ENCODE results near the gene C11orf68. TPM values are rescaled to one million over a fixed set of nuclear protein-coding genes. Genes with fewer than 3 reads are reported as not detected.

Gene C11orf68
- total RNA-seq, 6 donors from 2014 or later, result 11.5 to 42.4 (median 24.3) TPM

DNA sequence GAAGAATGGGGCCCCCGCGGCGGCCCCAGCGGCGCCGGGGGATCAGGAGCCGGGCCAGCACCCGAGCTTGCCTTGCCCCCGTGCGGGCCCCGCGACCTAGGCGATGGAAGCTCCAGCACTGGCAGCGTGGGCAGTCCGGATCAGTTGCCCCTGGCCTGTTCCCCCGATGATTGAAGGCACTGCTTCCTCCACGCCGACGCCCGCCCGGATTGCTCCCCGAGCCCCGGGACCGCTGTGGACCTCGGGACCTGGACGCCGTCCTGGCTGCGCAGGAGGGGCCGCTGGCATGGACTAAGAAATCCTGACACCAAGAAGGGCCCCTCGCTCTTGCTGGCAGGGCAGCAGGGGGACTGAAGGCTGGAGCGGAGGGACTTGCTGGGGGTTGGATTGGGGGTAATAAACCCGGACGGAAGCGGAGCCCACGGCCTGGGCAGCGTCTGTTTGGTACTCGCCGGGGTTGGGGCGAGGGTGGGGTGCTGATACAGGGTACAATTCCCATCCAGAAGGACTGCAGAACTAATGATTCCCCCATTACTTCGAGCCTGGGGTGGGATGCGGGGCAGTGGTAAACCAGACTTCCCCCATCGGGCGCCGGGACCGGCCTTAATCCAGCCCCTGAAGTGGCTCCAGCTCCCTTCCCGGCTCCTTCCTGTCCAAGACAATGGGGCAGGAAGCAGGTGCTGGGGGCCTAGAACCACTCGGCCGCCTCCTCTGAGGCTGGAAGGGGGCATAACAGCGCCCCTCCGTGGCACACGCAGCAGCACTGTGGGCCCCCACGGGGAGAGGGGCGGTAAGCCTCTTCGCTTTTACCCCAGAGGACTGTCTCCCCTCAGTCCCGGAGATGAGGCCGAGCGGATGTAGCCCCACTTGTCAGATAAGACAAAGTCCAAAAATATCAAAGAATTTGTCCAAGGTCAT is 27.4 kb downstream of the C11orf68 start:
- peaks cover 51 to 69% (median 62%) of the 10 kb centered on the region in 4 donors for H3K4me1 ChIP-seq
- H3K4me3 ChIP-seq, result peak overlapping the region; percentile 50 to 86 (median 76)
- no peak for ATAC-seq (ENCODE audit: low FRiP score in 2 of 2)
- peak in 1 of 4 donors; percentile 10 for TF ChIP-seq EP300 (IDR thresholded peaks at IDR 0.05)
- TF ChIP-seq POLR2A (IDR thresholded peaks at IDR 0.05), result peak in 1 of 4 donors; percentile 12
- TF ChIP-seq, protein P1, sequence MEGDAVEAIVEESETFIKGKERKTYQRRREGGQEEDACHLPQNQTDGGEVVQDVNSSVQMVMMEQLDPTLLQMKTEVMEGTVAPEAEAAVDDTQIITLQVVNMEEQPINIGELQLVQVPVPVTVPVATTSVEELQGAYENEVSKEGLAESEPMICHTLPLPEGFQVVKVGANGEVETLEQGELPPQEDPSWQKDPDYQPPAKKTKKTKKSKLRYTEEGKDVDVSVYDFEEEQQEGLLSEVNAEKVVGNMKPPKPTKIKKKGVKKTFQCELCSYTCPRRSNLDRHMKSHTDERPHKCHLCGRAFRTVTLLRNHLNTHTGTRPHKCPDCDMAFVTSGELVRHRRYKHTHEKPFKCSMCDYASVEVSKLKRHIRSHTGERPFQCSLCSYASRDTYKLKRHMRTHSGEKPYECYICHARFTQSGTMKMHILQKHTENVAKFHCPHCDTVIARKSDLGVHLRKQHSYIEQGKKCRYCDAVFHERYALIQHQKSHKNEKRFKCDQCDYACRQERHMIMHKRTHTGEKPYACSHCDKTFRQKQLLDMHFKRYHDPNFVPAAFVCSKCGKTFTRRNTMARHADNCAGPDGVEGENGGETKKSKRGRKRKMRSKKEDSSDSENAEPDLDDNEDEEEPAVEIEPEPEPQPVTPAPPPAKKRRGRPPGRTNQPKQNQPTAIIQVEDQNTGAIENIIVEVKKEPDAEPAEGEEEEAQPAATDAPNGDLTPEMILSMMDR (IDR thresholded peaks at IDR 0.05), result peak in 4 of 6 experiments; percentile 19 to 38 (median 28)
- peak; percentile 65 to 67 for TF ChIP-seq POLR2AphosphoS5 (IDR thresholded peaks at IDR 0.05)
- peaks cover 0 to 4% (median 0%) of the 10 kb centered on the region in 4 donors for H3K36me3 ChIP-seq
- H3K27ac ChIP-seq, result peak overlapping the region; percentile 94 to 98 (median 94)
- no peaks in the 10 kb centered on the region for H3K9me3 ChIP-seq
- WGBS, 2 donors, result 3 to 7% methylated on average over 19 to 40 of the region's 57 CpGs
- no peaks in the 10 kb centered on the region for H3K27me3 ChIP-seq
- DNase-seq, result peak in 1 of 2 donors; percentile 50

DNA sequence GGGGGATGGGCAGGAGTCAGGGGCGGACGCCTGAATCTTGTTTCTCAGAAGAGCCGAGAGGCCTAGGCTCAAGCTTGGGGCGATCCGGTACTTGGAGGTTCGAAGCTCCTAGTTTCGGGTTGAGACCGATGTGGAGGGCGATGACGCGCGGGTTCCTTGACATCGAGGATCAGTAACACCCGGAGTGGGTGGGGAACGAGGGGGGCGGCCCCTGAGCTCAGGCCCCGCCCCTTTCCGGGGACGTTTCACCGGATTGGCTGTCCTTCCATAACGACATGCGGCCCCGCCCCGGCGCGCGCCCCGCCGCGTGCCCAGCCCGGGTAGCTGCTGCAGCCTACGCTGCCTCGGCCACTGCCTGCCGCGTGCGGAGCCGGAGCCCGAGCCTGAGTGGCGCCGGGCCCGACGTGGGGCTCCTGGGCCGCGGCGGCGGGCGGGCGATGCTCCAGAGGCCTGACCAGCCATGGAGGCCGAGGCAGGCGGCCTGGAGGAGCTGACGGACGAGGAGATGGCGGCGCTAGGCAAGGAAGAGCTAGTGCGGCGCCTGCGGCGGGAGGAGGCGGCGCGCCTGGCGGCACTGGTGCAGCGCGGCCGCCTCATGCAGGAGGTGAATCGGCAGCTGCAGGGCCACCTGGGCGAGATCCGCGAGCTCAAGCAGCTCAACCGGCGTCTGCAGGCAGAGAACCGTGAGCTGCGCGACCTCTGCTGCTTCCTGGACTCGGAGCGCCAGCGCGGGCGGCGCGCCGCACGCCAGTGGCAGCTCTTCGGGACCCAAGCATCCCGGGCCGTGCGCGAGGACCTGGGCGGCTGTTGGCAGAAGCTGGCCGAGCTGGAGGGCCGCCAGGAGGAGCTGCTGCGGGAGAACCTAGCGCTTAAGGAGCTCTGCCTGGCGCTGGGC is 28.3 kb downstream of the C11orf68 start, which contains the start of gene CCDC85B:
Gene CCDC85B (plus strand): TSS at position 350 of the 895 bp plus-strand sequence. CDS start 111 bp downstream, at position 461.
- no peaks in the 10 kb centered on the region for H3K27me3 ChIP-seq
- TF ChIP-seq POLR2AphosphoS5 (IDR thresholded peaks at IDR 0.05) (peak; percentile 87 to 91), EP300 (IDR thresholded peaks at IDR 0.05) (peak in 1 of 4 donors; percentile 37), POLR2A (IDR thresholded peaks at IDR 0.05) (peak in 3 of 4 donors; percentile 91 to 98 (median 96))
- TF ChIP-seq, protein P1 (IDR thresholded peaks at IDR 0.05), result peak in 5 of 6 experiments; percentile 11 to 51 (median 30)
- peaks cover 51 to 69% (median 62%) of the 10 kb centered on the region in 4 donors for H3K4me1 ChIP-seq
- peak within 1 kb of the TSS; percentile 50 to 86 (median 76) for H3K4me3 ChIP-seq
- DNase-seq (peak; percentile 99 to 100), ATAC-seq (ENCODE audit: low FRiP score in 2 of 2) (peak; percentile 89 to 91)
- H3K9me3 ChIP-seq, result no peaks in the 10 kb centered on the region
- 0 to 1% methylated on average over 20 to 59 of the region's 94 CpGs for WGBS, 2 donors
- H3K36me3 ChIP-seq, result peaks cover 0 to 13% (median 2%) of the 10 kb centered on the region in 4 donors
- H3K27ac ChIP-seq, result peak within 1 kb of the TSS; percentile 94 to 98 (median 94)

DNA sequence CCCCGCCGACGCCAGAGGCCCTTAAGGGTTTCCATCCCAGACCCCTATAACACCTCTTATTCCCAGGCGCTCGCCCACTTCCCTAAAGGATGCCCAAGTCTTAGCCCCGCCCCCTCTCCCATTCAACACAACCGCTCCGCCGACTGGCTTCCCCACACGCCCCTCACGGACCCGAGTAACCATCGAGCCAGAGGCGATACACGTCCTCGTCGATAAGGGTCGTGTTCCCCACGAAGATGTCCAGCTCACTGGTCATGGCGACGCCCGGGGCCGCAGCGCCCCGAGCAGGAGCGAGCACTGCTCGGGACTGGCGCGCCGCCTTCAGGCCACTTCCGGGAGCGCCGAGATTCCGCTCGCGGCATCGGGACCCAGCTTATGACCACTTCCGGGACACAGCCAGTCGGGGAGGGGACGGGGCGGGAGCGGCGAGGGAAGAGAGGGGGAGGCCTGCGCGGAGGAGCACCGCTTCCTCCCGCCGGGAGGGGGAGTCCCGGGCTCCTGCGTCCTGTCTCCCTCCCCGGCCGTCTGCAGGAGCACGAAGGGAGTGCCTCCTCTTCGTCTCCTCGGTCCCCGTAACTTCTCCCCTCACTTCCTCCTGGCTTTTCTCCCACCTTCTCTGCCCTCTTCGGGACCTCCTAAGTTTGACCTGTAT is 30.6 kb downstream of the C11orf68 start, which contains the start of gene FIBP:
Gene FIBP (minus strand): TSS at position 309 of the 652 bp plus-strand sequence. CDS start 53 bp downstream, at position 256.
- H3K36me3 ChIP-seq, result peaks cover 3 to 34% (median 19%) of the 10 kb centered on the region in 4 donors
- H3K4me1 ChIP-seq, result peaks cover 46 to 65% (median 56%) of the 10 kb centered on the region in 4 donors
- peak within 1 kb of the TSS; percentile 94 to 98 (median 94) for H3K27ac ChIP-seq
- no peaks in the 10 kb centered on the region for H3K9me3 ChIP-seq
- peak within 1 kb of the TSS; percentile 60 to 87 (median 78) for H3K4me3 ChIP-seq
- ATAC-seq (ENCODE audit: low FRiP score in 2 of 2) (peak; percentile 87 to 94), DNase-seq (peak; percentile 98 to 99)
- H3K27me3 ChIP-seq, result no peaks in the 10 kb centered on the region
- peak; percentile 88 to 93 for TF ChIP-seq POLR2AphosphoS5 (IDR thresholded peaks at IDR 0.05)
- TF ChIP-seq, protein P1 (IDR thresholded peaks at IDR 0.05), result peak; percentile 91 to 99 (median 98)
- peak in 3 of 4 donors; percentile 48 to 88 (median 81) for TF ChIP-seq POLR2A (IDR thresholded peaks at IDR 0.05)
- TF ChIP-seq EP300 (IDR thresholded peaks at IDR 0.05), result peak in 1 of 4 donors; percentile 19
- WGBS, 2 donors, result 1% methylated on average over 19 to 34 of the region's 57 CpGs

DNA sequence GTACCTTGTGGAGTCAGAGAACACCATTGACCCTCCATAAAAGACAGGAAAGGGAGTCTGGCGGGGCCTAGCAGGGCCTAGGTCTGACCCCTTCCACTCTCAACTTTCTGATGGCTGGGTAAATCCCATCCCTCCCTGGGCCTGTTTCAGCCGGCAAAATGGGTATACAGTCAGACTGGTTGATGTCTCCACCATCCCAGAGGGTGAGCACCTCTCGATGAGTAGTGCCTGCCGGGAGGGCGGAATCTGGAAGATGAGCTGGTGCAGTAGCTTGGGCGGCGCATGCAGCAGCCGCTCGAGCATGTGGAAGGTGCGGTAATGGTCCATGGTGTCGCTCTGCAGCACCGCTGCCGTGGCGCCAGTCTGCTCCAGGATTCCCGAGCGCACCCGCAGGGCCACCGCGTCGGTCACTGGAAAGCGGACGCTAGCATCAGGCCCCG is 31.1 kb downstream of the C11orf68 start:
- H3K36me3 ChIP-seq, result peaks cover 3 to 40% (median 25%) of the 10 kb centered on the region in 4 donors
- H3K4me3 ChIP-seq, result peak overlapping the region; percentile 60 to 87 (median 78)
- no peaks in the 10 kb centered on the region for H3K9me3 ChIP-seq
- H3K27ac ChIP-seq, result peak overlapping the region; percentile 94 to 98 (median 94)
- DNase-seq, result no peak
- TF ChIP-seq, protein P1 (IDR thresholded peaks at IDR 0.05), result no peak
- TF ChIP-seq POLR2A (IDR thresholded peaks at IDR 0.05) (no peak), POLR2AphosphoS5 (IDR thresholded peaks at IDR 0.05) (no peak), EP300 (IDR thresholded peaks at IDR 0.05) (no peak)
- peaks cover 40 to 59% (median 51%) of the 10 kb centered on the region in 4 donors for H3K4me1 ChIP-seq
- no peak for ATAC-seq (ENCODE audit: low FRiP score in 2 of 2)
- WGBS, 2 donors, result 2 to 83% methylated on average over 1 to 21 of the region's 23 CpGs
- H3K27me3 ChIP-seq, result no peaks in the 10 kb centered on the region

Measured in upper lobe of left lung (tissue), 6 donors.